Measurements from ENCODE around the gene RNMT.

The RNMT gene

DNA sequence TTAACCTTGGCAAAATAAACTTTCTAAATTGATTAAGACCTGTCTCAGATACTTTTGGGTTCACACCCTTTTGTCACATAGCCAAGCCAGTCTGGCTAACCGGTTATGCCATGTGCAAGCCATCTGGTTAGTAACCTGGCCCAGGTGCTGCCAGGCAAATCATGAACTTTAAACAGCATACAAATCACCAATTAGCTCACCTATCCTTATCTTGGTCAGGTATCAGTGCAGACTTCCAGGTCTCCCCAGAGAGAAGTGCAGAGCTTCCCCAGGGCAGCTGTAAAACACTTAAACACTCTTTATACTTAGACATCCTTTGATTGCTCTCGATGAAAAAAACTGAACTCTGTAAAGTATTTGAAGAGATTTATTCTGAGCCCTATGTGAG is 82.6 kb downstream of the RNMT start:
- no peak for DNase-seq
- H3K36me3 ChIP-seq (ENCODE audit: control insufficient read depth in 1 of 2, insufficient read depth in 2 of 2, low read depth in 1 of 2, low read length in 2 of 2): no peaks in the 10 kb centered on the region
- 81% methylated on average over 2 of the region's 2 CpGs for WGBS
- H3K27me3 ChIP-seq (ENCODE audit: control insufficient read depth in 1 of 2, insufficient read depth in 1 of 2, low read length in 2 of 2): peaks cover 0 to 40% of the 10 kb centered on the region in 2 experiments
- H3K9ac ChIP-seq (ENCODE audit: low read length): no peak overlapping the region
- H2BK120ac ChIP-seq (ENCODE audit: low read depth, low read length): no peak overlapping the region
- H3K79me1 ChIP-seq (replicated peaks; ENCODE audit: low read length, poor library complexity, severe bottlenecking): no peaks in the 10 kb centered on the region
- no peak overlapping the region for H4K91ac ChIP-seq (ENCODE audit: low read length)
- no peak overlapping the region for H3K27ac ChIP-seq (ENCODE audit: low read length, poor library complexity, severe bottlenecking)
- H2BK5ac ChIP-seq (ENCODE audit: low read depth, low read length, poor library complexity, severe bottlenecking): no peak overlapping the region
- H3K18ac ChIP-seq (ENCODE audit: low read depth in 1 of 2, low read length in 2 of 2): no peak overlapping the region
- H4K8ac ChIP-seq (ENCODE audit: low read length): no peak overlapping the region
- H3K9me3 ChIP-seq (ENCODE audit: control insufficient read depth, low read length): no peaks in the 10 kb centered on the region
- H3K4me3 ChIP-seq (ENCODE audit: insufficient read depth in 1 of 2, low read depth in 1 of 2, low read length in 2 of 2): no peak overlapping the region
- no peak overlapping the region for H3K4me2 ChIP-seq (ENCODE audit: low read length, poor library complexity, severe bottlenecking)
- no peak overlapping the region for H3K14ac ChIP-seq (ENCODE audit: low read length in 2 of 2)
- H2BK12ac ChIP-seq (ENCODE audit: low read length in 2 of 2): no peak overlapping the region
- no peak overlapping the region for H2AK5ac ChIP-seq (ENCODE audit: low read length, severe bottlenecking)
- H3K4ac ChIP-seq (ENCODE audit: low read depth in 1 of 2, low read length in 2 of 2): no peak overlapping the region
- H2AFZ ChIP-seq (ENCODE audit: low read depth, low read length): no peak overlapping the region
- no peak overlapping the region for H2BK15ac ChIP-seq (ENCODE audit: low read depth, poor library complexity, severe bottlenecking)
- H3K4me1 ChIP-seq (ENCODE audit: control insufficient read depth, insufficient read depth, low read depth, low read length): no peaks in the 10 kb centered on the region
- no peak overlapping the region for H3K23ac ChIP-seq (ENCODE audit: low read length in 2 of 2)

DNA sequence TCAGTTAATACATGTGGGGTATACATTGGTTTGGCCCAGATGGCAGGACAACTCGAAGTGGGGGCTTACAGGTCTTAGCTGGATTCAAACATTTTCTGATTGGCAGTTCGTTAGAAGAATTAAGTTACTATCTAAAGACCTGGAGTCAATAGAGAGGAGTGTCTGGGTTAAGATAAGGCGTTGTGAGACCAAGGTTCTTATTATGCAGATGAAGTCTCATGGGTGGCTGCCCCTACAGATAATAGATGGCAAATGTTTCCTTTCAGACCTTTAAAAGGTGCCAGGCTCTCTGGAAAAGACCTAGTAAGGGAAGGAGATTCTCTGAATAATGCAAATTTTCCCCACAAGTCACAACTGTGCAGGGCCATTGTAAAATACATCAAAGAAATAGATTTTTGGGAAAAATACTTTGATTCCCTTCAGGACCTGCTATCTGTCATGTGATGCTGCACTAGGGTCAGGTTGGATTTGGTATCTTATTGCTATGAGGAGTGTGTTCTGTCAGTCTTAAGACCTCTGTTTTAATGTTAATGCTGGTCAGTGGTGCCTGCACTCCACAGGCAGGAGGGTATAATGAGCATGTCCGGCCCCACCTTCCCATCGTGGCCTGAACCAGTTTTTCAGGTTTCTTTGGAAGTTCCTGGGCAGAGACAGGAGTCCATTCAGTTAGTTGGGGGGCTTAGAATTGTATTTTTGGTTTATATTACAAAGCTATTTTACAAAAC is 83.2 kb downstream of the RNMT start:
- Histone ChIP-seq H3K27ac (ENCODE audit: low read length, poor library complexity, severe bottlenecking) (no peak overlapping the region), H3K4me1 (ENCODE audit: control insufficient read depth, insufficient read depth, low read depth, low read length) (no peaks in the 10 kb centered on the region), H3K14ac (ENCODE audit: low read length in 2 of 2) (no peak overlapping the region), H3K9ac (ENCODE audit: low read length) (no peak overlapping the region), H3K23ac (ENCODE audit: low read length in 2 of 2) (no peak overlapping the region), H4K91ac (ENCODE audit: low read length) (no peak overlapping the region), H3K36me3 (ENCODE audit: control insufficient read depth in 1 of 2, insufficient read depth in 2 of 2, low read depth in 1 of 2, low read length in 2 of 2) (no peaks in the 10 kb centered on the region), H3K4me3 (ENCODE audit: insufficient read depth in 1 of 2, low read depth in 1 of 2, low read length in 2 of 2) (no peak overlapping the region), H3K79me1 (replicated peaks; ENCODE audit: low read length, poor library complexity, severe bottlenecking) (no peaks in the 10 kb centered on the region), H2AK5ac (ENCODE audit: low read length, severe bottlenecking) (no peak overlapping the region), H3K9me3 (ENCODE audit: control insufficient read depth, low read length) (no peaks in the 10 kb centered on the region), H3K4ac (ENCODE audit: low read depth in 1 of 2, low read length in 2 of 2) (no peak overlapping the region), H3K4me2 (ENCODE audit: low read length, poor library complexity, severe bottlenecking) (no peak overlapping the region), H4K8ac (ENCODE audit: low read length) (no peak overlapping the region), H2BK5ac (ENCODE audit: low read depth, low read length, poor library complexity, severe bottlenecking) (no peak overlapping the region), H2AFZ (ENCODE audit: low read depth, low read length) (no peak overlapping the region), H2BK15ac (ENCODE audit: low read depth, poor library complexity, severe bottlenecking) (no peak overlapping the region), H2BK12ac (ENCODE audit: low read length in 2 of 2) (no peak overlapping the region), H3K18ac (ENCODE audit: low read depth in 1 of 2, low read length in 2 of 2) (no peak overlapping the region), H2BK120ac (ENCODE audit: low read depth, low read length) (no peak overlapping the region), H3K27me3 (ENCODE audit: control insufficient read depth in 1 of 2, insufficient read depth in 1 of 2, low read length in 2 of 2) (peaks cover 0 to 38% of the 10 kb centered on the region in 2 experiments)
- WGBS: 10% methylated on average over 3 of the region's 5 CpGs
- DNase-seq: no peak

DNA sequence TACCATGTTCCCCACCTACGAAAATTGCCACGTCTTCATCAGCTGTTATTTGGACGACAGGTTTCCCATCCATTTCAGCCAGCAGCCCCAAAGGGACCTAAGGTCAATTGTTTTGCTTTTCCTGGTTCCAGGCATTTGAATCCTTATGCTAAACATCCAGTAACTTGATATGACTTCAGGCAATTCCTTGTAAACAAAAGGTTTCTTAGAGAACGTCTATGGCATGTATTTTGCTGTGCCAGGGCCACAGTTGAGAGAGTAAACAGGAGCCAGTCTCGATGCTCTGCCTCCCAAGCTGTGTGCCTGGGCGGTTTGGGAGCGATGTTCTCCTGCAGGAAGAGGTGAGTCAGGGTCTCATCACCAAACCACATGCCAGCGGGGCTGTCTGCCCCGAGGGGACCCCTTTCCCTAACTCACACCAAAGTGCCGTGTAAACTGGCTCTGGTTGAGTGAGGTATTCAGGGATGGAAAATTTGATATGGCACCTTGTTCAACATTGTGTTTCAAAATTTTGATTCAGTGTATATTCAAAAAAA is 84.5 kb downstream of the RNMT start:
- Histone ChIP-seq H3K36me3 (ENCODE audit: control insufficient read depth in 1 of 2, insufficient read depth in 2 of 2, low read depth in 1 of 2, low read length in 2 of 2) (no peaks in the 10 kb centered on the region), H3K4me2 (ENCODE audit: low read length, poor library complexity, severe bottlenecking) (no peak overlapping the region), H3K4me1 (ENCODE audit: control insufficient read depth, insufficient read depth, low read depth, low read length) (no peaks in the 10 kb centered on the region), H3K23ac (ENCODE audit: low read length in 2 of 2) (no peak overlapping the region), H3K9me3 (ENCODE audit: control insufficient read depth, low read length) (no peaks in the 10 kb centered on the region), H2AFZ (ENCODE audit: low read depth, low read length) (no peak overlapping the region), H2BK5ac (ENCODE audit: low read depth, low read length, poor library complexity, severe bottlenecking) (no peak overlapping the region), H4K91ac (ENCODE audit: low read length) (no peak overlapping the region), H2BK15ac (ENCODE audit: low read depth, poor library complexity, severe bottlenecking) (no peak overlapping the region), H2BK120ac (ENCODE audit: low read depth, low read length) (no peak overlapping the region), H3K14ac (ENCODE audit: low read length in 2 of 2) (no peak overlapping the region), H3K27me3 (ENCODE audit: control insufficient read depth in 1 of 2, insufficient read depth in 1 of 2, low read length in 2 of 2) (peaks cover 0 to 38% of the 10 kb centered on the region in 2 experiments), H4K8ac (ENCODE audit: low read length) (no peak overlapping the region), H2AK5ac (ENCODE audit: low read length, severe bottlenecking) (no peak overlapping the region), H3K79me1 (replicated peaks; ENCODE audit: low read length, poor library complexity, severe bottlenecking) (no peaks in the 10 kb centered on the region), H3K27ac (ENCODE audit: low read length, poor library complexity, severe bottlenecking) (no peak overlapping the region), H3K18ac (ENCODE audit: low read depth in 1 of 2, low read length in 2 of 2) (no peak overlapping the region), H3K4me3 (ENCODE audit: insufficient read depth in 1 of 2, low read depth in 1 of 2, low read length in 2 of 2) (no peak overlapping the region), H3K4ac (ENCODE audit: low read depth in 1 of 2, low read length in 2 of 2) (no peak overlapping the region), H3K9ac (ENCODE audit: low read length) (no peak overlapping the region), H2BK12ac (ENCODE audit: low read length in 2 of 2) (no peak overlapping the region)
- 59% methylated on average over 7 of the region's 10 CpGs for WGBS
- no peak for DNase-seq

DNA sequence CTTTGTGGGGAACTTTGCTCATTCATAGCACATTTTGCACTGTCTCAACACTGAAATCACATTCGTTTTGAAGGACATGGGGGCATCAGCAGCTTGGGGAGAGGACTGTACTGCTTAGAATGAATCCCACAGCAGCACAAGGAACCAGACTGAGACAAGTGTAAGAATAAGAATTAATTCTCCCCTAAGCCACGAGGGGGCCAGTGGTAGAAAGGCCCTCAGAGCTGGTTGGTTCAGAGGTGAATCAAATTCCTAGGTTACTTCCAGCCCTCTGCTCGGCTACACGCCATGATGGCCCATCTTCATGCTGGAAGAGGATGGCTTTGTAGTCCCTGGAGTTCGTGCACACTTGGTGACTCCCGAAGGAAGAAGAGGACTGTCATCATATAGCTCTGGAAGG is 85.5 kb downstream of the RNMT start:
- 65% methylated on average over 5 of the region's 6 CpGs for WGBS
- no peak overlapping the region for H2BK15ac ChIP-seq (ENCODE audit: low read depth, poor library complexity, severe bottlenecking)

More for the DNA sequence above, 85.5 kb downstream of the RNMT start:
- H3K23ac ChIP-seq (ENCODE audit: low read length in 2 of 2): no peak overlapping the region
- H2BK12ac ChIP-seq (ENCODE audit: low read length in 2 of 2): no peak overlapping the region
- no peaks in the 10 kb centered on the region for H3K4me1 ChIP-seq (ENCODE audit: control insufficient read depth, insufficient read depth, low read depth, low read length)
- H2AFZ ChIP-seq (ENCODE audit: low read depth, low read length): no peak overlapping the region
- no peak overlapping the region for H3K4me2 ChIP-seq (ENCODE audit: low read length, poor library complexity, severe bottlenecking)
- H3K79me1 ChIP-seq (replicated peaks; ENCODE audit: low read length, poor library complexity, severe bottlenecking): no peaks in the 10 kb centered on the region
- H2AK5ac ChIP-seq (ENCODE audit: low read length, severe bottlenecking): no peak overlapping the region
- H2BK120ac ChIP-seq (ENCODE audit: low read depth, low read length): no peak overlapping the region
- no peak overlapping the region for H3K4me3 ChIP-seq (ENCODE audit: insufficient read depth in 1 of 2, low read depth in 1 of 2, low read length in 2 of 2)
- H3K18ac ChIP-seq (ENCODE audit: low read depth in 1 of 2, low read length in 2 of 2): no peak overlapping the region
- no peak overlapping the region for H3K14ac ChIP-seq (ENCODE audit: low read length in 2 of 2)
- peaks cover 0 to 40% of the 10 kb centered on the region in 2 experiments for H3K27me3 ChIP-seq (ENCODE audit: control insufficient read depth in 1 of 2, insufficient read depth in 1 of 2, low read length in 2 of 2)
- no peak overlapping the region for H4K8ac ChIP-seq (ENCODE audit: low read length)
- H3K36me3 ChIP-seq (ENCODE audit: control insufficient read depth in 1 of 2, insufficient read depth in 2 of 2, low read depth in 1 of 2, low read length in 2 of 2): no peaks in the 10 kb centered on the region
- H3K9me3 ChIP-seq (ENCODE audit: control insufficient read depth, low read length): no peaks in the 10 kb centered on the region
- no peak for DNase-seq
- no peak overlapping the region for H3K27ac ChIP-seq (ENCODE audit: low read length, poor library complexity, severe bottlenecking)
- no peak overlapping the region for H2BK5ac ChIP-seq (ENCODE audit: low read depth, low read length, poor library complexity, severe bottlenecking)
- no peak overlapping the region for H4K91ac ChIP-seq (ENCODE audit: low read length)
- no peak overlapping the region for H3K4ac ChIP-seq (ENCODE audit: low read depth in 1 of 2, low read length in 2 of 2)
- H3K9ac ChIP-seq (ENCODE audit: low read length): no peak overlapping the region

Measured in mesenchymal stem cell (in vitro differentiated cells and primary cell).